Activated naive CD4-positive, alpha-beta T cell treated with anti-CD3 and anti-CD28 coated beads for 36 hours (primary cell): ENCODE results near the gene SGO2. TPM values are rescaled to one million over a fixed set of nuclear protein-coding genes. Genes with fewer than 3 reads are reported as not detected.

Source experiments
- CTCF ChIA-PET: fragments of 350-600 bp; sonication (Branson Sonifier 250); formaldehyde crosslinking; loops from one replicate; lab custom pipeline; 2021; ENCODE audit warnings: antibody characterized with exemption; lab: Charles Lee
- DNase-seq: peaks from one replicate; pipeline ENCODE4 v3.0.0-alpha.2; 2020
- H3K27ac Mint-ChIP-seq: one replicate; pipeline ENCODE4 v1.8.0; 2021; ENCODE audit warnings: mild to moderate bottlenecking, mixed read lengths
- H3K27me3 Mint-ChIP-seq: one replicate; pipeline ENCODE4 v1.8.0; 2021; ENCODE audit warnings: low read depth, mixed read lengths
- H3K36me3 Mint-ChIP-seq: one replicate; pipeline ENCODE4 v1.8.0; 2021; ENCODE audit warnings: low read depth, mixed read lengths
- H3K4me1 Mint-ChIP-seq: one replicate; pipeline ENCODE4 v1.8.0; 2021; ENCODE audit warnings: low read depth, mixed read lengths
- H3K4me3 Mint-ChIP-seq: one replicate; pipeline ENCODE4 v1.8.0; 2021; ENCODE audit warnings: mild to moderate bottlenecking, moderate library complexity, mixed read lengths
- H3K9me3 Mint-ChIP-seq: one replicate; pipeline ENCODE4 v1.8.0; 2021; ENCODE audit warnings: mixed read lengths
- intact Hi-C: fragments of 100-400 bp; cut with micrococcal nuclease; formaldehyde crosslinking; loops from one replicate; pipeline ENCODE4 v1.15.1; 2023
- total RNA-seq, 2 experiments: library from RNA; stranded (reverse); gene quantifications; one replicate each; pipeline ENCODE4 v1.2.3, GENCODE V29; 2021

SGO2 gene, protein sequence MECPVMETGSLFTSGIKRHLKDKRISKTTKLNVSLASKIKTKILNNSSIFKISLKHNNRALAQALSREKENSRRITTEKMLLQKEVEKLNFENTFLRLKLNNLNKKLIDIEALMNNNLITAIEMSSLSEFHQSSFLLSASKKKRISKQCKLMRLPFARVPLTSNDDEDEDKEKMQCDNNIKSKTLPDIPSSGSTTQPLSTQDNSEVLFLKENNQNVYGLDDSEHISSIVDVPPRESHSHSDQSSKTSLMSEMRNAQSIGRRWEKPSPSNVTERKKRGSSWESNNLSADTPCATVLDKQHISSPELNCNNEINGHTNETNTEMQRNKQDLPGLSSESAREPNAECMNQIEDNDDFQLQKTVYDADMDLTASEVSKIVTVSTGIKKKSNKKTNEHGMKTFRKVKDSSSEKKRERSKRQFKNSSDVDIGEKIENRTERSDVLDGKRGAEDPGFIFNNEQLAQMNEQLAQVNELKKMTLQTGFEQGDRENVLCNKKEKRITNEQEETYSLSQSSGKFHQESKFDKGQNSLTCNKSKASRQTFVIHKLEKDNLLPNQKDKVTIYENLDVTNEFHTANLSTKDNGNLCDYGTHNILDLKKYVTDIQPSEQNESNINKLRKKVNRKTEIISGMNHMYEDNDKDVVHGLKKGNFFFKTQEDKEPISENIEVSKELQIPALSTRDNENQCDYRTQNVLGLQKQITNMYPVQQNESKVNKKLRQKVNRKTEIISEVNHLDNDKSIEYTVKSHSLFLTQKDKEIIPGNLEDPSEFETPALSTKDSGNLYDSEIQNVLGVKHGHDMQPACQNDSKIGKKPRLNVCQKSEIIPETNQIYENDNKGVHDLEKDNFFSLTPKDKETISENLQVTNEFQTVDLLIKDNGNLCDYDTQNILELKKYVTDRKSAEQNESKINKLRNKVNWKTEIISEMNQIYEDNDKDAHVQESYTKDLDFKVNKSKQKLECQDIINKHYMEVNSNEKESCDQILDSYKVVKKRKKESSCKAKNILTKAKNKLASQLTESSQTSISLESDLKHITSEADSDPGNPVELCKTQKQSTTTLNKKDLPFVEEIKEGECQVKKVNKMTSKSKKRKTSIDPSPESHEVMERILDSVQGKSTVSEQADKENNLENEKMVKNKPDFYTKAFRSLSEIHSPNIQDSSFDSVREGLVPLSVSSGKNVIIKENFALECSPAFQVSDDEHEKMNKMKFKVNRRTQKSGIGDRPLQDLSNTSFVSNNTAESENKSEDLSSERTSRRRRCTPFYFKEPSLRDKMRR
- total RNA-seq: 10 to 100 TPM; 39.7 to 40.0 TPM

DNA sequence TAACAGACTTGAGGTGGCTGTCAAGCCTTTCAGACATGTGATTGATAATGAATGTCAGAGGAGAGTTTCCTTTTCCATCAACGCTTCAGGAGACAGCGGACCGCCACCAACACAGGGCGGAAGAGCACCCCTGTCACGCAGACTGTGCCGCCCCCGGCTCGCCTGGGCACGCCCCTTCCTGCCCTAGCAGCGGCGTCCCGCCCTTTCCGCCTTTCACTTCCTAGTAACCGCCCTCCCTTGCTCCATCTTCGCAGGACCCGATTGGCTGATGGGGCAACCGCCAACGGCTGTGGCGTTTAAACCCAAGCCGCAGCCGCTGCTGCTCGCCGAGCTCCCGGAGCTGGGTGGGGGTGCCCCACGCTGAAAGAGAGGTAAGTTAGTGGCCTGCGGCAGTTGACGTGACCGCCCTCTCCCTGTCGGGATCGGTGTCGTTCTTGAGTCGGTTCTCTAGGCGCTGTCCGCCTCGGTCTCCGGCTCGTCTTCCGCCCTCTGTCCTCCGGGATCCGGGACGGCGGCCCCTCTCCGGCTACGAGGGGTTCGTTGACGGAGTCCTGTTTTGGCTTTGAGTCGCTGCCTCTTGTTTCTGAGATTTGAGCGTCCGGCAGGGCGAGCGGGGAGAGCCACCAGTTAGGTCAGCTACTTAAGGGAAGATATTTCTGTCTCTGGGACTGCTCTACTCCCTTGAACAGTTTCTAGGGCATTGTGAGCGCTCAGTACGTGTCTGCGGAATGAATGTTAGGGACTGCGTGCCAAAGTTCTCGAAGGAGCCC is at the start of gene SGO2:
Gene SGO2, plus strand, starts transcription at position 326 of the 770 bp plus-strand sequence. CDS start 6,769 bp downstream, outside the sequence.
- Mint-ChIP-seq H3K9me3 (no peaks in the 10 kb centered on the region), H3K4me1 (peaks cover 17% of the 10 kb centered on the region), H3K27me3 (no peaks in the 10 kb centered on the region), H3K27ac (peak within 1 kb of the TSS; percentile 84), H3K4me3 (peak within 1 kb of the TSS; percentile 90), H3K36me3 (no peaks in the 10 kb centered on the region)
- intact Hi-C loops: loop anchor here (1.0 to 5.0 kb wide), 11 partner anchors 11 to 707 kb away; partner anchors contain the start of genes BZW1, C2orf69, CLK1 and KCTD18
- CTCF ChIA-PET: interaction anchor here (0.5 to 1.7 kb wide), 7 partner anchors 16 to 344 kb away, joined by 3 to 5 read pairs (median 4); partner anchors contain the start of gene KCTD18
- DNase-seq: peak; percentile 98

DNA sequence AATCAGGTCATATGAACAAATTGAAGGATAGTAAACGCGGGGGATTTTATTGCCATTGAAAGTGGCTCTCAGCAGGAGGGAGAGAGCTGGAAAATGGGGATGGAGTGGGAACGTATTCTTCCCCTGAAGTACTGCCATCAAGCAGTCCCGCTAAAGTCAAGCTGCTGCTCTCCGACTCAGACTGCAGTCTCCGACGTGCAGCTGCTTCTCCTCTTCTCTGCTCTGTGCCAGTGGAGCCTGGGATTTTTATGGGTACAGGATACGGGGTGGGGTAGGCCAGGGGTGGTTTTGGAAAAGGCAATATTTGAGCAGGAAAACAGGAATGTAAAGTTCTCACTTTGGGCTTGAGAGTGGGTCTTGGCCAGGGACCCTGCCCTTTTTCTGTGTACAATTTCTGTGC is 49.2 kb upstream of the SGO2 start:
- Mint-ChIP-seq H3K27me3 (no peaks in the 10 kb centered on the region), H3K36me3 (peaks cover 2% of the 10 kb centered on the region), H3K4me1 (peaks cover 2% of the 10 kb centered on the region), H3K9me3 (no peaks in the 10 kb centered on the region), H3K4me3 (no peak overlapping the region), H3K27ac (no peak overlapping the region)
- intact Hi-C loops: loop anchor here (10.0 kb wide), 1 partner anchor 772 kb away; no protein-coding TSS in a partner anchor
- DNase-seq: no peak
- CTCF ChIA-PET: interaction anchor here (0.6 to 2.6 kb wide), 3 partner anchors 9 to 492 kb away, joined by 3 to 12 read pairs (median 3); partner anchors contain the start of gene SPATS2L

DNA sequence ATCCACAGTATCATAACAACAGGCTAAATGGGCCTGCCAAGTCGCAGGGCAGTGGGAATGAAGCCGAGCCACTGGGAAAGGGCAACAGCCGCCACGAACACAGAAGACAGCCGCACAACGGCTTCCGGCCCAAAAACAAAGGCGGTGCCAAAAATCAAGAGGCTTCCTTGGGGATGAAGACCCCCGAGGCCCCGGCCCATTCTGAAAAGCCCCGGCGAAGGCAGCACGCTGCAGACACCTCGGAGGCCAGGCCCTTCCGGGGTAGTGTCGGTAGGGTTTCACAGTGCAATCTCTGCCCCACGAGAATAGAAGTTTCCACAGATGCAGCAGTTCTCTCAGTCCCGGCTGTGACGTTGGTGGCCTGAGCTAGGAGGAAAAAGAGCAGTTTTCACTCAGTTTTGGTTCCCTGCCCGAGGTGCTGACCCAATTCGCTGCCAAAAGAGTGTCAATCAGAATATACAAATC is 48.3 kb upstream of the SGO2 start:
- CTCF ChIA-PET: interaction anchor here (0.8 to 2.6 kb wide), 4 partner anchors 194 to 494 kb away, joined by 3 to 12 read pairs (median 4); no protein-coding TSS in a partner anchor
- Mint-ChIP-seq H3K27ac (no peak overlapping the region), H3K27me3 (no peaks in the 10 kb centered on the region), H3K4me1 (peaks cover 2% of the 10 kb centered on the region), H3K9me3 (no peaks in the 10 kb centered on the region), H3K36me3 (peaks cover 2% of the 10 kb centered on the region), H3K4me3 (no peak overlapping the region)
- no peak for DNase-seq
- intact Hi-C loops: loop anchor here (10.0 kb wide), 1 partner anchor 773 kb away; no protein-coding TSS in a partner anchor

DNA sequence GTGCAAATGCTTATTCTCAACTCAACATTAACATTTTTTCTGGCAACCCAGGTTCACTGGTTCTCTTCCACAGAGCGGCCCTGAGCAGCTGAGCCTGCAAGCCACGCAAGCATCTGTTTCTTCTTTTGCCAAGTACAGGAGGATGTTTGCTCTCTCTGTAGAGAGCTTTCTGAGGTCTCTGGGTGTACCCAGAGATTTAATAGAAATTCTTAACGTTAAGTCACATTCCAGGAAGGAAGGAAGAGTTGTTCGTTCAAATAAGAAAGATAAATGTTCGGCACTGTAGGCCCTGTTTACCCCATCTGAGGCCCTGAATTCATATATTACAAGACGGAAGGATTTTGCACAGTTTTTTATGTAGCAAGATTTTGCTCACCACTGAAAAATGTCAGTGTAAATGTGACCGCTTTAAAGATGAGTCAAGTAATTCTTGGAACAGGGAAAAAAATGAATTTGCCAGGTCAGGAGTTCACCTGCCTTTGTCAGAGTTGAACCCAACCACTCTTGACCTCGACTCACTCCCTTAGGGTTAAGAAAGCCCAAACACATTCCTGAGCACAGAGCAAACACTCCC is 46.2 kb upstream of the SGO2 start:
- peaks cover 2% of the 10 kb centered on the region for H3K4me1 Mint-ChIP-seq
- DNase-seq: no peak
- H3K27ac Mint-ChIP-seq: no peak overlapping the region
- no peaks in the 10 kb centered on the region for H3K36me3 Mint-ChIP-seq
- no peaks in the 10 kb centered on the region for H3K9me3 Mint-ChIP-seq
- H3K27me3 Mint-ChIP-seq: no peaks in the 10 kb centered on the region
- CTCF ChIA-PET: interaction anchor here (0.7 to 5.1 kb wide), 7 partner anchors 9 to 507 kb away, joined by 3 to 43 read pairs (median 11); partner anchors contain the start of gene KCTD18
- intact Hi-C loops: loop anchor here (10.0 kb wide), 1 partner anchor 775 kb away; no protein-coding TSS in a partner anchor
- H3K4me3 Mint-ChIP-seq: no peak overlapping the region

- no peak overlapping the region for H3K27ac Mint-ChIP-seq
- H3K4me1 Mint-ChIP-seq: peaks cover 2% of the 10 kb centered on the region
- intact Hi-C loops: no loop called here
Observed at GRCh38 chr2:200482194-200482593, 43.8 kb upstream of the SGO2 start.

DNA sequence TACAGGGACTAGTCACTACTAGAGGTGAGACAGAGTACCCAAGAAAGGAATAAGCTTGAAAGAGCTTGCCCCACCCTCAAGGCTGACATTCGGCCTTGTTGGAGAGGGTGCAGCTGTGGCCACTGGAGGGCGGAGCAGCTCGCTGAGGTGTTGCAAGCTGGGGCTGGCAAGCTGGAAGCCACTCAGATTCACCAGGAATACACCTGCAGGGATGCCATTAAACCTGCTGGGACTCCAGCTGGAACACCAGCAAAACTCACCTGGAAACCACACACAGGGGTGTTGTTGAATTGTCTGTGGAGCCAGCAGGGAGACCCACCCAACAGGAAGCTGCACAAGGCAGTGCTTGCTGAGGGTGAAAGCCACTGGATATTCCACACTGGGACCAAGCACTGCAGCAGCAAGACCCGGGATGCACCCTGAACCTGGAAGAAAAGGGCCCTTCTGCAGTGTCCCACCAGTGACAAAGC is 42.2 kb upstream of the SGO2 start:
- intact Hi-C loops: loop anchor here (1.0 kb wide), 2 partner anchors 220 to 252 kb away; no protein-coding TSS in a partner anchor
- Mint-ChIP-seq H3K4me1 (peaks cover 2% of the 10 kb centered on the region), H3K4me3 (no peak overlapping the region), H3K36me3 (no peaks in the 10 kb centered on the region), H3K9me3 (no peaks in the 10 kb centered on the region), H3K27ac (no peak overlapping the region), H3K27me3 (no peaks in the 10 kb centered on the region)
- peak; percentile 67 for DNase-seq
- CTCF ChIA-PET: interaction anchor here (0.6 to 5.1 kb wide), 23 partner anchors 10 to 510 kb away, joined by 3 to 43 read pairs (median 5); partner anchors contain the start of gene SGO2

More at GRCh38 chr2:200482194-200482593, 43.8 kb upstream of the SGO2 start:
- no peaks in the 10 kb centered on the region for H3K36me3 Mint-ChIP-seq
- no peaks in the 10 kb centered on the region for H3K27me3 Mint-ChIP-seq
- no peak overlapping the region for H3K4me3 Mint-ChIP-seq
- no peak for DNase-seq
- CTCF ChIA-PET: interaction anchor here (0.7 to 5.1 kb wide), 16 partner anchors 11 to 513 kb away, joined by 3 to 43 read pairs (median 6); no protein-coding TSS in a partner anchor
- H3K9me3 Mint-ChIP-seq: no peaks in the 10 kb centered on the region

DNA sequence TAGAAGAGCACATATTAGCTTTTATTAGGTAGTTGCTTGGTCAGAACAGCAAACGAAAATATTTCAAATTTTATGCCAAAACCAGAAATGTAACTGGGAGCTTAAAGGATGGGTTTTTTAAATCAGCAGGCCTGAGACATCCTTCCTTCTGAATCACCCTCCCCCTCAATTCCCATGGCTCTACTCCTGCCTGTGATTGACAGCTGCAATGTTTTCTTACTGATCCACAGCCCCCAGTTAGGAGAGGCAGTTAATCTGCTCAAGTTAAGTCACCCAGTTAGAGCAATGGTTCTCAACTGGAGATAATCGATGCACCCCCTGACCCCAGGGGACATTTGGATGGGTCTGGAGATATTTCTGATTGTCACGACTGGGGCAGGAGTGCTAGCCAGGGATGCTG is 41.1 kb upstream of the SGO2 start:
- H3K27me3 Mint-ChIP-seq: no peaks in the 10 kb centered on the region
- no peak for DNase-seq
- peaks cover 4% of the 10 kb centered on the region for H3K36me3 Mint-ChIP-seq
- peaks cover 2% of the 10 kb centered on the region for H3K4me1 Mint-ChIP-seq
- intact Hi-C loops: no loop called here
- H3K9me3 Mint-ChIP-seq: no peaks in the 10 kb centered on the region
- H3K4me3 Mint-ChIP-seq: no peak overlapping the region
- H3K27ac Mint-ChIP-seq: no peak overlapping the region
- CTCF ChIA-PET: interaction anchor here (0.6 to 5.1 kb wide), 14 partner anchors 9 to 638 kb away, joined by 3 to 43 read pairs (median 6); partner anchors contain the start of gene SGO2

GRCh38 chr2:200486529-200486928 is 39.5 kb upstream of the SGO2 start:
- DNase-seq: no peak
- H3K4me3 Mint-ChIP-seq: no peak overlapping the region
- CTCF ChIA-PET: interaction anchor here (0.6 to 4.2 kb wide), 7 partner anchors 10 to 506 kb away, joined by 3 to 23 read pairs (median 4); no protein-coding TSS in a partner anchor
- no peaks in the 10 kb centered on the region for H3K4me1 Mint-ChIP-seq
- peaks cover 15% of the 10 kb centered on the region for H3K36me3 Mint-ChIP-seq
- H3K27ac Mint-ChIP-seq: no peak overlapping the region
- intact Hi-C loops: no loop called here
- H3K9me3 Mint-ChIP-seq: no peaks in the 10 kb centered on the region
- H3K27me3 Mint-ChIP-seq: no peaks in the 10 kb centered on the region

- DNase-seq: no peak
- Mint-ChIP-seq H3K4me3 (no peak overlapping the region), H3K27ac (no peak overlapping the region), H3K9me3 (no peaks in the 10 kb centered on the region), H3K4me1 (no peaks in the 10 kb centered on the region), H3K27me3 (no peaks in the 10 kb centered on the region), H3K36me3 (peaks cover 22% of the 10 kb centered on the region)
- intact Hi-C loops: no loop called here
- CTCF ChIA-PET: no interaction called here
Observed at GRCh38 chr2:200488169-200488568, 37.8 kb upstream of the SGO2 start.

GRCh38 chr2:200490001-200490400 is 36.0 kb upstream of the SGO2 start:
- no peaks in the 10 kb centered on the region for H3K4me1 Mint-ChIP-seq
- CTCF ChIA-PET: no interaction called here

More at GRCh38 chr2:200490001-200490400, 36.0 kb upstream of the SGO2 start:
- intact Hi-C loops: no loop called here
- Mint-ChIP-seq H3K36me3 (peaks cover 22% of the 10 kb centered on the region), H3K9me3 (no peaks in the 10 kb centered on the region), H3K4me3 (no peak overlapping the region), H3K27me3 (no peaks in the 10 kb centered on the region), H3K27ac (no peak overlapping the region)
- DNase-seq: no peak
